Adrenal gland (tissue), 12 donors: ENCODE data around the gene DISP2. TPM values are rescaled to one million over a fixed set of nuclear protein-coding genes. Genes with fewer than 3 reads are reported as not detected.

ENCODE experiments used
- DNase-seq, 7 donors: peaks; one replicate each; pipeline ENCODE4 v3.0.0-alpha.2; 2019 to 2020
- H3K27ac ChIP-seq, 5 donors: fragments of 200-600 bp; sonication (generic) in 4 of 5; 1 replicate in 3 of 5; 2 replicates in 2 of 5; pipeline versions ENCODE4 v1.5.1 to v1.8.0; 2016 to 2020; ENCODE audit warnings: mild to moderate bottlenecking in 1 of 5
- H3K27me3 ChIP-seq: fragments of 200-600 bp; 2 replicates; pipeline ENCODE4 v1.8.0; 2021
- H3K36me3 ChIP-seq, 2 donors: fragments of 200-600 bp; replicated peaks in 1 of 2; 1 replicate in 1 of 2; 2 replicates in 1 of 2; pipeline versions ENCODE4 v1.5.1 to v1.8.0; 2018 to 2022
- H3K4me1 ChIP-seq, 2 donors: fragments of 200-600 bp; replicated peaks in 1 of 2; 1 replicate in 1 of 2; 2 replicates in 1 of 2; pipeline versions ENCODE4 v1.5.1 to v1.8.0; 2018 to 2021
- H3K4me3 ChIP-seq, 4 donors: fragments of 200-600 bp; sonication (generic) in 3 of 4; one replicate each; pipeline ENCODE4 v1.5.1; 2016 to 2018
- H3K9me3 ChIP-seq, 3 donors: fragments of 200-600 bp; sonication (generic) in 1 of 3; replicated peaks in 1 of 3; 1 replicate in 2 of 3; 2 replicates in 1 of 3; pipeline versions ENCODE4 v1.5.1 to v1.8.0; 2016 to 2021
- POLR2A ChIP-seq, 2 donors: fragments of 450-650 bp; IDR thresholded peaks; one replicate each; pipeline ENCODE4 v1.6.1; 2017; ENCODE audit warnings: antibody characterized with exemption in 2 of 2, mild to moderate bottlenecking in 2 of 2, moderate library complexity in 1 of 2
- WGBS, 4 donors: extraction: QIAGEN DNeasy Blood & Tissue Kit in 2 of 4; methylation state at CpG; one replicate each; pipeline versions ENCODE4 v1.1.5 to v1.1.7; 2013 to 2017; 5-methylcytosine and 5-hydroxymethylcytosine counted together
- intact Hi-C, 2 donors: fragments of 100-400 bp; cut with DNase I; formaldehyde crosslinking; loops; one replicate each; pipeline versions ENCODE4 v1.14.1 to v1.15.0; 2022 to 2023
- polyA plus RNA-seq, 3 donors: library from polyadenylated mRNA; stranded (reverse); fragments of 200-250 nt in 2 of 3; fragments of 350-450 nt in 1 of 3; fragmentation: Illumina TruSeq in 1 of 3; extraction: RNeasy Lipid Tissue Mini Kit (QIAGEN cat#74804) in 1 of 3; gene quantifications; one replicate each; pipeline ENCODE4 v1.2.3, GENCODE V29; 2013 to 2014
- total RNA-seq, 9 donors: library from RNA; depleted of rRNA in 4 of 9; stranded (reverse); fragments of >200 nt in 4 of 9; fragments of 120-200 nt in 1 of 9; fragmentation: NEBNext Ultra II Directional in 1 of 9; extraction: Animal tissue kit (Norgen Biotek cat#: 25700) in 1 of 9; gene quantifications; one replicate each; pipeline versions ENCODE4 v1.1.0 to v1.2.4, GENCODE V29; 2013 to 2023
- TF ChIP-seq, protein P1 (sequence below), 6 experiments: fragments of 450-650 bp in 4 of 6; fragments of 200-600 bp in 2 of 6; sonication (generic) in 1 of 6; IDR thresholded peaks; 1 replicate in 5 of 6; 2 replicates in 1 of 6; pipeline versions ENCODE4 v1.5.1 to v1.8.0; 2016 to 2021; ENCODE audit warnings: antibody characterized with exemption in 6 of 6, mild to moderate bottlenecking in 2 of 6, moderate library complexity in 1 of 6
- donor health status: healthy with polysubstance abuse.
- donor health status: Bipolar disorder and iron deficiency.
- donor health status: DM: yes; HTN: yes; CAD: no.
- donor health status: DM: no; HTN: no; CAD: no.
- donor health status: DM: no; HTN: no; CAD: no.
- donor health status: DM: yes; HTN: yes; CAD: no.

Gene DISP2
- total and polyA plus RNA-seq, 12 donors, result 0.36 to 19.4 (median 1.2) TPM; not detected in 1

GRCh38 chr15:40380636-40381035 is 22.6 kb downstream of the DISP2 start:
- 92 to 96% (median 94%) methylated on average over 10 of the region's 10 CpGs for WGBS, 4 donors
- no peak overlapping the region for H3K27ac ChIP-seq
- no peaks in the 10 kb centered on the region for H3K36me3 ChIP-seq
- H3K4me1 ChIP-seq, result peaks cover 11 to 24% of the 10 kb centered on the region in 2 donors
- no peak for TF ChIP-seq POLR2A (IDR thresholded peaks at IDR 0.05)
- TF ChIP-seq, protein P1, sequence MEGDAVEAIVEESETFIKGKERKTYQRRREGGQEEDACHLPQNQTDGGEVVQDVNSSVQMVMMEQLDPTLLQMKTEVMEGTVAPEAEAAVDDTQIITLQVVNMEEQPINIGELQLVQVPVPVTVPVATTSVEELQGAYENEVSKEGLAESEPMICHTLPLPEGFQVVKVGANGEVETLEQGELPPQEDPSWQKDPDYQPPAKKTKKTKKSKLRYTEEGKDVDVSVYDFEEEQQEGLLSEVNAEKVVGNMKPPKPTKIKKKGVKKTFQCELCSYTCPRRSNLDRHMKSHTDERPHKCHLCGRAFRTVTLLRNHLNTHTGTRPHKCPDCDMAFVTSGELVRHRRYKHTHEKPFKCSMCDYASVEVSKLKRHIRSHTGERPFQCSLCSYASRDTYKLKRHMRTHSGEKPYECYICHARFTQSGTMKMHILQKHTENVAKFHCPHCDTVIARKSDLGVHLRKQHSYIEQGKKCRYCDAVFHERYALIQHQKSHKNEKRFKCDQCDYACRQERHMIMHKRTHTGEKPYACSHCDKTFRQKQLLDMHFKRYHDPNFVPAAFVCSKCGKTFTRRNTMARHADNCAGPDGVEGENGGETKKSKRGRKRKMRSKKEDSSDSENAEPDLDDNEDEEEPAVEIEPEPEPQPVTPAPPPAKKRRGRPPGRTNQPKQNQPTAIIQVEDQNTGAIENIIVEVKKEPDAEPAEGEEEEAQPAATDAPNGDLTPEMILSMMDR (IDR thresholded peaks at IDR 0.05), result no peak
- no peak for DNase-seq
- intact Hi-C loops, result no loop called here
- no peaks in the 10 kb centered on the region for H3K27me3 ChIP-seq
- no peak overlapping the region for H3K4me3 ChIP-seq
- no peaks in the 10 kb centered on the region for H3K9me3 ChIP-seq

GRCh38 chr15:40381818-40382529 is 24.0 kb downstream of the DISP2 start:
- Histone ChIP-seq H3K4me1 (peaks cover 11 to 24% of the 10 kb centered on the region in 2 donors), H3K27ac (no peak overlapping the region), H3K4me3 (no peak overlapping the region), H3K9me3 (no peaks in the 10 kb centered on the region), H3K36me3 (no peaks in the 10 kb centered on the region), H3K27me3 (no peaks in the 10 kb centered on the region)
- TF ChIP-seq, protein P1 (IDR thresholded peaks at IDR 0.05), result no peak
- no peak for TF ChIP-seq POLR2A (IDR thresholded peaks at IDR 0.05)
- DNase-seq, result no peak
- intact Hi-C loops, result no loop called here
- 82 to 90% (median 86%) methylated on average over 11 of the region's 11 CpGs for WGBS, 4 donors

GRCh38 chr15:40382580-40383456 is 24.8 kb downstream of the DISP2 start, which contains the start of gene KNSTRN:
KNSTRN (plus strand) TSS chr15:40382721; CDS start chr15:40382836, 115 bp downstream.
- peak; percentile 92 to 97 (median 94) for DNase-seq
- Histone ChIP-seq H3K36me3 (no peaks in the 10 kb centered on the region), H3K9me3 (no peaks in the 10 kb centered on the region), H3K4me1 (peaks cover 11 to 24% of the 10 kb centered on the region in 2 donors), H3K27ac (peak within 1 kb of the TSS in 2 of 5 donors; percentile 31 to 62), H3K27me3 (no peaks in the 10 kb centered on the region), H3K4me3 (peak within 1 kb of the TSS; percentile 43 to 89 (median 85))
- peak in 1 of 2 donors; percentile 70 for TF ChIP-seq POLR2A (IDR thresholded peaks at IDR 0.05)
- TF ChIP-seq, protein P1 (IDR thresholded peaks at IDR 0.05), result no peak
- 3 to 6% (median 4%) methylated on average over 33 to 57 of the region's 57 CpGs for WGBS, 4 donors
- intact Hi-C loops, result no loop called here

- H3K27me3 ChIP-seq, result no peaks in the 10 kb centered on the region
- H3K9me3 ChIP-seq, result no peaks in the 10 kb centered on the region
- TF ChIP-seq, protein P1 (IDR thresholded peaks at IDR 0.05), result no peak
- no peak for TF ChIP-seq POLR2A (IDR thresholded peaks at IDR 0.05)
- peaks cover 0 to 5% of the 10 kb centered on the region in 2 donors for H3K36me3 ChIP-seq
- peaks cover 13 to 26% of the 10 kb centered on the region in 2 donors for H3K4me1 ChIP-seq
- 92 to 97% (median 95%) methylated on average over 3 of the region's 3 CpGs for WGBS, 4 donors
- intact Hi-C loops, result no loop called here
- no peak overlapping the region for H3K27ac ChIP-seq
- DNase-seq, result no peak
- H3K4me3 ChIP-seq, result no peak overlapping the region
Measured at GRCh38 chr15:40386480-40386879, 28.5 kb downstream of the DISP2 start.
